ENCODE measurements around the gene CTNS.

CTNS gene

GRCh38 chr17:3708366-3708765, 71.8 kb downstream of the CTNS start:
- in situ Hi-C loops (cut with MboI; ENCODE audit: low sequenced_read_pairs): no loop called here

GRCh38 chr17:3710951-3711383, 74.4 kb downstream of the CTNS start:
- in situ Hi-C loops (cut with MboI; ENCODE audit: low sequenced_read_pairs): no loop called here
